ENCODE data around the gene TMOD2. TPM values are rescaled to one million over a fixed set of nuclear protein-coding genes. Genes with fewer than 3 reads are reported as not detected.

Gene TMOD2
- total and polyA plus RNA-seq, 2 donors from 2014 or later = 2.5 to 9.3 TPM

DNA sequence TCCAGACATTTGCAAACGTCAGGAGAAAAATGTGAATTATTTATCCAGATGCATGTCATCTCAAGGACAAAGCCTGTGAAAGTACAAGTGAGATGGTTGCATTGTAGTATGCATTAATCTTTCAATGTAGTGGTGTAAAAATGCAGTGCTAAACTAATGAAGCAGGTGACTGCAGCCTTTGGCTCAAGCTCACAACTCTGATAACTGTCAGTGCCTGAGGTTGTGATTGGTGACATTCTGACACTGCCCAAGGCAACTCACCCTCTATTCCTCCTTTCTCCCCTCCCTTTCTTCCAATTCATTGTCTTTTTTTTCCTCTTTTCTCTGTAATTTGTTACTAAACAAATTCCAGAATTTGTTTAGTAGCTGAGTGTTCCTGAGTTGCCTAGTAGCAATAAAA is 58.1 kb downstream of the TMOD2 start:
- no peak overlapping the region for H3K27ac ChIP-seq (ENCODE audit: low read depth in 2 of 2, low read length in 2 of 2)
- intact Hi-C loops (cut with DNase I) = no loop called here
- H3K9me3 ChIP-seq (ENCODE audit: control insufficient read depth in 2 of 3, insufficient read depth in 1 of 3, low read length in 3 of 3) = no peaks in the 10 kb centered on the region
- no peak overlapping the region for H3K9ac ChIP-seq (ENCODE audit: low read length in 3 of 3)
- H3K4me3 ChIP-seq (ENCODE audit: low read length in 3 of 3) = no peak overlapping the region
- H3K4me1 ChIP-seq (ENCODE audit: control insufficient read depth in 2 of 3, insufficient read depth in 2 of 3, low read depth in 1 of 3, low read length in 3 of 3) = no peaks in the 10 kb centered on the region
- no peak for TF ChIP-seq CTCF (IDR thresholded peaks at IDR 0.05; ENCODE audit: borderline replicate concordance, extremely low read depth, insufficient read depth)
- no peaks in the 10 kb centered on the region for H3K27me3 ChIP-seq (ENCODE audit: control insufficient read depth, insufficient read depth, low read length)
- DNase-seq (no peak), FAIRE-seq (no peak)
- H3K36me3 ChIP-seq (ENCODE audit: control insufficient read depth in 2 of 3, insufficient read depth in 3 of 3, low read length in 3 of 3) = no peaks in the 10 kb centered on the region

DNA sequence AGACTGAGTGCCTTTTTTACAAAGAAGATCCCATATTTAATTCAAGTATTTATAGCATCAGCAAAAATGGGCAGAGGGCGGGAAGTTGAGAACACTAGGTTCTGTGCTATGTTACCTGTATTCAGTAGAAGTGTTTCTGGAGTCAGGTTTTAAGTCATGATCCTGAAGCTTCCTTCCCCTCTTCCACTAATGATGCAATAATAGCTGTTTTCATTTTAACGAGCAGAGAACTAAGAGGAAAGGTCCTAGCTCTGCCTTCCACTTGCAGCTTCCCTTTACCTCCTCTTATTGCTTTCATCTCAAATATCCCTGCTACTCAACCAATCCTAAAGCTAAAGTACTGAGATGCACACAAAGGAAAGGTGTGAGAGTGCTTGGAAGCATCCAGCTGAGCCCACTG is 61.2 kb downstream of the TMOD2 start:
- FAIRE-seq = no peak
- DNase-seq = no peak
- Histone ChIP-seq H3K9ac (ENCODE audit: low read length in 3 of 3) (no peak overlapping the region), H3K9me3 (ENCODE audit: control insufficient read depth in 2 of 3, insufficient read depth in 1 of 3, low read length in 3 of 3) (no peaks in the 10 kb centered on the region), H3K27me3 (ENCODE audit: control insufficient read depth, insufficient read depth, low read length) (no peaks in the 10 kb centered on the region), H3K4me3 (ENCODE audit: low read length in 3 of 3) (no peak overlapping the region), H3K27ac (ENCODE audit: low read depth in 2 of 2, low read length in 2 of 2) (no peak overlapping the region), H3K36me3 (ENCODE audit: control insufficient read depth in 2 of 3, insufficient read depth in 3 of 3, low read length in 3 of 3) (no peaks in the 10 kb centered on the region), H3K4me1 (ENCODE audit: control insufficient read depth in 2 of 3, insufficient read depth in 2 of 3, low read depth in 1 of 3, low read length in 3 of 3) (peaks cover 0 to 5% (median 0%) of the 10 kb centered on the region in 3 donors)
- no peak for TF ChIP-seq CTCF (IDR thresholded peaks at IDR 0.05; ENCODE audit: borderline replicate concordance, extremely low read depth, insufficient read depth)
- intact Hi-C loops (cut with DNase I) = no loop called here

GRCh38 chr15:51814606-51815005 is 63.2 kb downstream of the TMOD2 start:
- Histone ChIP-seq H3K4me3 (ENCODE audit: low read length in 3 of 3) (no peak overlapping the region), H3K9ac (ENCODE audit: low read length in 3 of 3) (no peak overlapping the region), H3K4me1 (ENCODE audit: control insufficient read depth in 2 of 3, insufficient read depth in 2 of 3, low read depth in 1 of 3, low read length in 3 of 3) (peaks cover 0 to 5% (median 0%) of the 10 kb centered on the region in 3 donors), H3K27me3 (ENCODE audit: control insufficient read depth, insufficient read depth, low read length) (no peaks in the 10 kb centered on the region), H3K27ac (ENCODE audit: low read depth in 2 of 2, low read length in 2 of 2) (no peak overlapping the region), H3K9me3 (ENCODE audit: control insufficient read depth in 2 of 3, insufficient read depth in 1 of 3, low read length in 3 of 3) (no peaks in the 10 kb centered on the region), H3K36me3 (ENCODE audit: control insufficient read depth in 2 of 3, insufficient read depth in 3 of 3, low read length in 3 of 3) (no peaks in the 10 kb centered on the region)
- FAIRE-seq = no peak
- intact Hi-C loops (cut with DNase I) = no loop called here
- no peak for TF ChIP-seq CTCF (IDR thresholded peaks at IDR 0.05; ENCODE audit: borderline replicate concordance, extremely low read depth, insufficient read depth)
- no peak for DNase-seq

DNA sequence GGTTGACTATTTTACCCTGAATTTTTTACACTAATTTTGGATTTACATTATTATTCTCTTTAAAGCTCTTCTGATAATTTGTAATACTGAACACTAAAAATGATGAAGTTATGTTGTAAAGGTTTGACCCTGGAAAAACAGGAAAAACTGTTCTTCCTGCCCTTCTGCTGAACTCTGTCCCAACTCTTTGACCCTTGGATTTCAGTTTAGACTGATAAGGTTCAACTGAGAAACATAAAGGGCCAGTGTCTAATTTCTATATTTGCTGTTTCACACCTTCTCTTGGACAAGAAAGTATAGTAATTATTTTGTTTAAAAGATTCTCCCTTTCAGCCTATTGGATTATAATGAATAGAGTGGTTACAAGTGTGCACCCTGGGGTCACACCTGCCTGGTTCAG is 65.2 kb downstream of the TMOD2 start:
- intact Hi-C loops (cut with DNase I) = no loop called here
- H3K9me3 ChIP-seq (ENCODE audit: control insufficient read depth in 2 of 3, insufficient read depth in 1 of 3, low read length in 3 of 3) = peaks cover 0 to 7% (median 5%) of the 10 kb centered on the region in 3 donors

More for the DNA sequence above, 65.2 kb downstream of the TMOD2 start:
- Histone ChIP-seq H3K4me3 (ENCODE audit: low read length in 3 of 3) (no peak overlapping the region), H3K4me1 (ENCODE audit: control insufficient read depth in 2 of 3, insufficient read depth in 2 of 3, low read depth in 1 of 3, low read length in 3 of 3) (peaks cover 0 to 5% (median 0%) of the 10 kb centered on the region in 3 donors), H3K27ac (ENCODE audit: low read depth in 2 of 2, low read length in 2 of 2) (no peak overlapping the region), H3K27me3 (ENCODE audit: control insufficient read depth, insufficient read depth, low read length) (no peaks in the 10 kb centered on the region), H3K9ac (ENCODE audit: low read length in 3 of 3) (no peak overlapping the region), H3K36me3 (ENCODE audit: control insufficient read depth in 2 of 3, insufficient read depth in 3 of 3, low read length in 3 of 3) (no peaks in the 10 kb centered on the region)
- TF ChIP-seq CTCF (IDR thresholded peaks at IDR 0.05; ENCODE audit: borderline replicate concordance, extremely low read depth, insufficient read depth) = no peak
- FAIRE-seq (no peak), DNase-seq (no peak)

All from kidney (tissue), 14 donors.